Measurements from ENCODE around the gene TDRD6.

DNA sequence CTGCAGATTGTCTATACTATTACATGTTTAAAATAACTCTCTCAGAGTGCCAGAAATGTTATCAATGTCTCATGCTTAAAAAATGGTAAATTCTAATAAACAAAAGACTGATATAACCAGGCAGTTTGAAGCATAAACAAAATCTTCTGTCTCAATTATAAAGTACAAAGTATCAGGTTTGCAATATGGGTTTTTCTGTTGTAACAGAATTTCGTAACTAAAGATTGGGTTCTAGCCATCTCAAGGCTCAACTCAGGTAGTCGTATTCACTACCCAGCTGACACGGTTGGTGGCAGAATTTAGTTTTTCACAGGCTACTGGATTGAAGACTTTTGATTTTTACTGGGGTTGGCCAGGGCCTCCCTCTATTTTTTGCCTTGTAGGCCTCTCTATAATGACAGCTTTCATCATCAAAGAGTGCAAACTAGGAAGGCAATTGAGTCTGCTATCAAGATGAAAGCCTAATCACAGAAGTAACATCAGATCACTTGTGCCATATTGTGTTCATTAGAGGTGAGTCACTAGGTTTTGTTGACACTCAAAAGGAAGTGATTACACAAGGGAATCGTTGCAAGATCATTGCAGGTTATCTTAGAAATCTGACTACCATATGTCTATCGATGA lies 38.7 kb upstream of the TDRD6 start:
- no peak for TF ChIP-seq CTCF (IDR thresholded peaks at IDR 0.05)
- no peak for TF ChIP-seq EP300 (IDR thresholded peaks at IDR 0.05)
- TF ChIP-seq POLR2A (IDR thresholded peaks at IDR 0.05) = no peak

Measured in ovary (tissue), 3 donors.